Adrenal gland (tissue), 5 donors: ENCODE data around the gene LGALS3BP.

Source experiments
- CTCF ChIP-seq, 6 experiments: fragments of 450-650 bp in 4 of 6; fragments of 200-600 bp in 2 of 6; sonication (generic) in 1 of 6; IDR thresholded peaks; 1 replicate in 5 of 6; 2 replicates in 1 of 6; pipeline versions ENCODE4 v1.5.1 to v1.8.0; 2016 to 2021; ENCODE audit warnings: antibody characterized with exemption in 6 of 6, mild to moderate bottlenecking in 2 of 6, moderate library complexity in 1 of 6
- POLR2A ChIP-seq, 2 donors: fragments of 450-650 bp; IDR thresholded peaks; one replicate each; pipeline ENCODE4 v1.6.1; 2017; ENCODE audit warnings: antibody characterized with exemption in 2 of 2, mild to moderate bottlenecking in 2 of 2, moderate library complexity in 1 of 2
- donor health status: DM: no; HTN: no; CAD: no.

- no peak for TF ChIP-seq CTCF (IDR thresholded peaks at IDR 0.05)
- TF ChIP-seq POLR2A (IDR thresholded peaks at IDR 0.05): peak; percentile 60 to 81
These were observed 29.9 kb upstream of the LGALS3BP start, which contains the start of gene CANT1 for GRCh38 chr17:79009397-79010303.
